Embryonic facial prominence (tissue), 1 donor: ENCODE measurements around the gene PPP1R14C.
A peak's percentile ranks its signal among the peaks of the same experiment; 100 is the strongest.

ENCODE experiments used
- DNase-seq: peaks from one replicate; pipeline ENCODE4 v3.0.0-alpha.2; 2016; ENCODE audit errors: extremely low spot score

The PPP1R14C gene

GRCh38 chr6:150249261-150249660, 106.4 kb downstream of the PPP1R14C start:
- DNase-seq = peak; percentile 14

GRCh38 chr6:150250826-150251225, 108.0 kb downstream of the PPP1R14C start:
- DNase-seq = no peak

DNA sequence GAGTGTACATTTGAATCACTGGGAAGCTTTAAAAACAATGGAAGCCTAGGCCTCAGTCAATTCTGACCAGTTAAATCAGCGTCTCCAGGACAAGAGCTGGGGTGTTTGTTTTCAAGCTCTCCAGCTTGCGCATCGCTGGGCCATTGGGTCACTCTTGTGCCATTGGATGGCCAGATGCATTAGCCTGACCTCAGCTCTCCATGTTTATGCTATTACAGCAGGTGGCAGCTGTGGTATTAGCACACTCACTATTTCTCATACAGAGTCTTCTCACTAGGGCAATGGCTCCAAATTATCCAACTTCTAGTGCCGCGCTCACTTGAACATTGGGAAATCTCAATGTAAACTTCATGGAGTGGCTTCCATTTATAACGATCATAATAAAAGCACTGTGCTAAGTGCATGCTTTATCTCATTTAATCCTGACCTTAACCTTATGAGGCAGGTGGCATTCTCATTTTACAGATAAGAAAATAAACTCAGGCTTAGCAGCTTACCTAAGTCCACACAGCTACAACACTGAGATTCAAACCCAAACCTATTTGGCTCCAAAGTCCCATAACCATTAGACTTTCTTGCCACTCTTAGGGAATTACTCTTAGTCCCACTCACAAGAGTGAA, 108.8 kb downstream of the PPP1R14C start:
- DNase-seq = no peak

DNA sequence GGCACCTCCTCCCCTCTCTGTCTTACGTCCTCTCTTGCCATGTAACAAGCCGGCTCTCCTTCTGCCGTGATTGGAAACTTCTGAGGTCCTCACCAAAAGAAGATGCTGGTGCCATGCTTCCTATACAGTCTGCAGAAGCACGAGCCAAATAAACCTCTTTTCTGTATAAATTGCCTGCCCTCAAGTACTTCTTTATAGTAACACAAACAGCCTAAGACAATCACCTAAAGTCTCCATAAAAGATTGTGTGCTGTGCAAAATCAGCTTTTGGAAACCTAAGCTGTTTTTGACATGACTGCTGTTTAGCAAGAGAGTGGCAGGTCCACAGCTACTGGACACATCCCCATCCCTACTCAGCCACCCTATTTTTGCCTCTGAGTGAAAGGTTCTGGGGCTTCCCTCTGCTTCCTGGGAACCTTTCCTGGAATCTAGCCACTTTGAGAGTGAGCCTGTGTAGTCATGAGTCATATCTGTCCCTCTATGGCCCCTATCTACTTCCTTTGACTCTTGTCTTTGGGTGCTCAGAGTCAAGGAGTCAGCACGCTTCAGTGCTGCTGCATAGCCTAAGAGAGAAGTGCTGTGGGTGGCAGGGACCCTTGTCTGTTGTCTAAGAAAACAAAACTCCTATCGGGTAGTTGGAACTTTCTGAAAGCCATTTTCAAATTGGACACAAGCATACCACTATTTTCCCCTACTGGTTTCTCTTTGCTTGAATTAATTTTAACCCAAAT, 110.0 kb downstream of the PPP1R14C start:
- DNase-seq = no peak

- no peak for DNase-seq
Observed at GRCh38 chr6:150253489-150253888, 110.6 kb downstream of the PPP1R14C start.

GRCh38 chr6:150254770-150255169, 111.9 kb downstream of the PPP1R14C start:
- DNase-seq = no peak

GRCh38 chr6:150255840-150256239, 113.0 kb downstream of the PPP1R14C start:
- no peak for DNase-seq

GRCh38 chr6:150256618-150257272, 113.9 kb downstream of the PPP1R14C start:
- no peak for DNase-seq

GRCh38 chr6:150258381-150258780, 115.5 kb downstream of the PPP1R14C start:
- DNase-seq = no peak

DNA sequence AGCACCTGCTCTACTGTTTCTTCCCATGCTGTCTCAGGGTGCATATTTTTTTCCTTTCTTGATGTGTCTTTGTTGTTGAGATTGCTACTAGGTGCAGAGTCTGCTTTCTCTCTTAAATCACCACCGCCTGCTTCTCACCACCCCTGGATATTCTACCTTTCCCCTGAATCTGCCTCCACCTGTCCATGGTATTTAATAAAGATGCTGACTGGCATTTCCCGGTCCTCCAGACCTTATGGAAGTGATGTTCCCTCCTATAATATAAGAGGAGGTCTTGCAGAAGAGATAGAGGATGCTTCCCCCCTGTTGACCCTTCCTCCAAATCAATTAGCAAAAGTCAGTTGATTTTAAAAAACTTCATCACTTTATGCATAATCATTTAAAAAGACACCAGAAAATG, 118.1 kb downstream of the PPP1R14C start:
- no peak for DNase-seq

GRCh38 chr6:150261997-150262697, 119.3 kb downstream of the PPP1R14C start:
- DNase-seq = no peak

DNA sequence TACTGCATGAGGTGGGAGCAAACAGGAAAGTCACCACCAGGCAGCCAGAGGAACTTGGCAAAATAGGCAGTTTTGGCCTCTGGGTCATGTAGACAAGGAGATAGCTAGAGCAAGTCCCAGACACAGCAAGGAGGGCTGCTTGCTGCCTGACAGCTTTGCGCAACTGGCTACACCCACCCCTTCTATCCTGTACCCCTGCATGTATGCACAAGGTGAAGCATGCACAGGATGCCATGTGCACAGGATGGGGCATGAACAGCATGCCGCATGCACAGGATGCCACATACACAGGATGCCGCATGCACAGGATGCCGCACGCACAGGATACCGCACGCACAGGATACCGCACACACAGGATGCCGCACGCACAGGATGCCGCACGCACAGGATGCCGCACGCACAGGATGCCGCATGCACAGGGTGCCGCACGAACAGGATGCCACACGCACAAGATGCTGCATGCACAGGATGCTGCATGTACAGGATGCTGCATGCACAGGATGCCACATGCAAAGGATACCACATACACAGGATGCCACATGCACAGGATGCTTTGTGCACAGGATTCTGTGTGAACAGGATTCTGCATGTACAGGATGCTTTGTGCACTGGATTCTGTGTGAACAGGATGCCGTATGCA, 121.0 kb downstream of the PPP1R14C start:
- DNase-seq = no peak

DNA sequence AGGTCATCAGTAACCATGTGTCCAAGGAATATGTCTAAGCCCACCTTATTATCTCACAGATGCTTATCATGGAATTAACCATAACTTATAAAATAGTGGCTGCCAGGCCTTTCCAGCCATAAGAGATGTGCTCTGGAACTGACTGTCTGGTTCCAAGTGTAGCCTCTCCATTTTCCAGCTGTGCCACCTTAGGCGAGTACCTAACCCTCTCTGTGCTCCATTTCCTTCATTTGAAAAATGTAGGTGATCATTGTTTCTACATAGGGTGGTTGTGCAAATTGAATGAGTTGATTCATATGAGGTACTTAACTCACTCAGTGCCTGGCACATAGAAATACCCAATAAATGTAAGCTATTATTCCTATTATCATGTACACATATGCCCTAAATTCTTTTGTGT, 123.5 kb downstream of the PPP1R14C start:
- DNase-seq = no peak

DNA sequence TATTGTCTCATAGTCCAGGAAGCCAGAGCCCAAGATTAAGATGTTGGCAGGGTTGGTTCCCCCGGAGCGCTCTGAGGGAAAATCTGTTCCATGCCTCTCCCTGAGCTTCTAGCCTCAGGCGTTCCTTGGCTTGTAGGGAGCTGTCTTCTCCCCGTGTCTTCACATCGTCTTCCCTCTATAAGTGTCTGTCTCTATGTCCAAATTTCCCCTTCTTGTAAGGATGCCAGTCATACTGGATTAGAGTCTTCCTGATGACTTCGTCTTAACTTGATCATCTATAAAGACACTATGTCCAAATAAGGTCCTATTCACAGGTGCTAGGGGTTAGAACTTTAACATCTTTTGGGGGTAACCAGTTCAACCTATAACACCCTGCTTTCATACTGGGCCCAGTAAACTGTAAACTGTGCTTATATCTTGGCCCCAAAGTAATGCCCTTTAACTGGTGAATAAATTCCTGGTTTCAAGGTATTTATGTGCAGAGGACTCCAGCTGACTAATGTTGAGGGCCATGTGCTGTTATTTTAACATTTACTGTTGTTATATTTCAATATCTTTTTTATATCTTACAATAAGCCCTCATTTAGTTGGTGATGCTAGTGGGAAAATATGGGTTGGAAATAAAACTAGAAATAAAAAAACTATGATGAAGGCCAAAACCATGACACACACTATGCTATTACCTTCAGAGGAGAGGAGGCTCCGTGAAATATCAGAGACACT, 124.3 kb downstream of the PPP1R14C start:
- no peak for DNase-seq

DNA sequence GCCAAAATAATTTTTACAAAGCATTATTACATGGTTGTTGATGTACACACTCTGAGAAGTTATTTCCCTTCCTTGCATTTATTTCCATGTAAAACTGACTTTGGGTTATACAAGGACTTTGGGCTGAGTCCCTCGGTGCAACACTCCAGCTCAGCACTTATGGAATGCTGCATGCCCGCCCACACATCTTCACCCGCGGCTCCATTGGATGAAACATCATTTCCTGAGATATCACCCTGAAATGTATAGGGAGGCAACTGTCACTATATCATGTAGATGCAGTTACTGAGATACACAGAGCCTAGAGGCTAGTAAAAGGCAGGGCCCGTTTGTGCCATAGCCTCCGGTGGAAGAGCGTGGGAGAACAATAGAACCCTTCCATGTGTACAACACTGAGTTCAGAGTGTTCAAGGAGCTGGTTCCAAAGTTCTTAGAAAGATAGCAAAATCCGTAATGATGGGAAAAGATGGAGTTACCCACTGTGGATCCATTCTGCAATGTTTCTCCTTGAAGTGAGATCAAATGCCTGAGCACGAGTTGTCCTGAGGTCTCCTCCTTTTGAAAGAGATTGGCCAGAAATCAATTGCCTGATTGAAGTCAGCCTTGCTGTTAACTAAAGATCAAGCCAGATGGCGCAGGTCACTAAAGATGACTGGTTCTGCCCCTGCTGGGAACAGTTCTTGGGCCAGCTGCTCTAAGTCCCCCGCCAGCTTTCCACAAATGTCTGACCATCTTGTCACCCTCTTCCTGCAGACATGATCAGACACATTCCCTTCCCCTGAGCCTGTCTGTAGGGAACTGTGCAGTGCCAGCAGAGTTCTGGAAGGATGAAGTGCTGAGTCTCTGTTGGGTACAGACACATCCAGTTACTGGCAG, 125.1 kb downstream of the PPP1R14C start:
- no peak for DNase-seq

GRCh38 chr6:150269130-150269856, 126.4 kb downstream of the PPP1R14C start:
- DNase-seq = no peak

GRCh38 chr6:150269857-150270223, 127.0 kb downstream of the PPP1R14C start:
- DNase-seq = no peak

GRCh38 chr6:150270330-150271052, 127.6 kb downstream of the PPP1R14C start:
- no peak for DNase-seq

- DNase-seq = no peak
Observed at GRCh38 chr6:150271172-150271500, 128.3 kb downstream of the PPP1R14C start.
